WTC11 (cell line): ENCODE measurements around the gene PPP1R16B. TPM values are rescaled to one million over a fixed set of nuclear protein-coding genes. Genes with fewer than 3 reads are reported as not detected.

Experiments
- ATAC-seq: fragments of 200-7000 bp; cut with Tn5 transposase; 2 replicates; pipeline ENCODE4 v1.10.0; 2021; ENCODE audit warnings: mild to moderate bottlenecking, moderate library complexity
- CTCF ChIA-PET: fragments of 300-600 bp; sonication (Branson Sonifier 250); formaldehyde crosslinking; loops from one replicate; lab custom pipeline; 2021; ENCODE audit warnings: antibody characterized with exemption; lab: Charles Lee
- POLR2A ChIA-PET: fragments of 350-600 bp; sonication (Branson Sonifier 250); formaldehyde crosslinking; loops from one replicate; lab custom pipeline; 2021; ENCODE audit warnings: antibody characterized with exemption; lab: Charles Lee
- DNase-seq: peaks from one replicate; pipeline ENCODE4 v3.0.0; 2021; ENCODE audit warnings: low spot score
- H3K27ac Mint-ChIP-seq: 2 replicates; pipeline ENCODE4 v1.8.0; 2021; ENCODE audit warnings: mixed read lengths
- H3K27me3 Mint-ChIP-seq: 2 replicates; pipeline ENCODE4 v1.8.0; 2021; ENCODE audit warnings: low read depth, mild to moderate bottlenecking, moderate library complexity, mixed read lengths
- H3K36me3 Mint-ChIP-seq: 2 replicates; pipeline ENCODE4 v1.8.0; 2021; ENCODE audit warnings: mixed read lengths
- H3K4me1 Mint-ChIP-seq: 2 replicates; pipeline ENCODE4 v1.8.0; 2022; ENCODE audit warnings: mixed read lengths
- H3K4me3 Mint-ChIP-seq: 2 replicates; pipeline ENCODE4 v1.8.0; 2021; ENCODE audit warnings: mild to moderate bottlenecking, moderate library complexity, mixed read lengths
- H3K9me3 Mint-ChIP-seq: 2 replicates; pipeline ENCODE4 v1.8.0; 2021; ENCODE audit warnings: mixed read lengths
- ESRRA ChIP-seq: sonication (generic); formaldehyde crosslinking; IDR thresholded peaks from 2 replicates; pipeline ENCODE4 v1.8.1; 2022; ENCODE audit warnings: mild to moderate bottlenecking, missing genetic modification reagents, borderline replicate concordance
- GABPB1 ChIP-seq: sonication (generic); formaldehyde crosslinking; IDR thresholded peaks from 2 replicates; pipeline ENCODE4 v1.8.1; 2023; ENCODE audit warnings: mild to moderate bottlenecking, missing genetic modification reagents
- MXD4 ChIP-seq: fragments of 250-450 bp; sonication (Bioruptor Pico); IDR thresholded peaks from 2 replicates; pipeline ENCODE4 v1.8.0; 2021; ENCODE audit warnings: mild to moderate bottlenecking, moderate library complexity, borderline replicate concordance
- MYBL2 ChIP-seq: sonication (generic); formaldehyde crosslinking; IDR thresholded peaks from 2 replicates; pipeline ENCODE4 v1.8.1; 2023; ENCODE audit warnings: mild to moderate bottlenecking, moderate library complexity, missing genetic modification reagents
- SMAD3 ChIP-seq: sonication (generic); formaldehyde crosslinking; IDR thresholded peaks from 2 replicates; pipeline ENCODE4 v1.8.0; 2022; ENCODE audit warnings: missing genetic modification reagents, mild to moderate bottlenecking, borderline replicate concordance
- SOX15 ChIP-seq: fragments of 250-450 bp; sonication (Bioruptor Pico); IDR thresholded peaks from 2 replicates; pipeline ENCODE4 v1.9.0; 2021; ENCODE audit warnings: mild to moderate bottlenecking
- ZNF121 ChIP-seq: sonication (generic); formaldehyde crosslinking; IDR thresholded peaks from 2 replicates; pipeline ENCODE4 v1.8.0; 2023; ENCODE audit warnings: missing genetic modification reagents
- ZNF138 ChIP-seq: sonication (generic); formaldehyde crosslinking; conservative IDR thresholded peaks from 2 replicates; pipeline ENCODE4 v1.8.1; 2022; ENCODE audit warnings: mild to moderate bottlenecking, moderate library complexity, missing genetic modification reagents
- ZNF263 ChIP-seq: sonication (generic); formaldehyde crosslinking; IDR thresholded peaks from 2 replicates; pipeline ENCODE4 v1.8.1; 2022; ENCODE audit warnings: low read depth, mild to moderate bottlenecking, moderate library complexity, missing genetic modification reagents
- ZNF416 ChIP-seq: fragments of 250-450 bp; sonication (Bioruptor Pico); IDR thresholded peaks from 2 replicates; pipeline ENCODE4 v1.9.0; 2021; ENCODE audit warnings: mild to moderate bottlenecking, inconsistent platforms
- ZNF423 ChIP-seq: fragments of 250-450 bp; sonication (Bioruptor Pico); IDR thresholded peaks from 2 replicates; pipeline ENCODE4 v2.1.2; 2022; ENCODE audit warnings: mild to moderate bottlenecking, moderate library complexity
- total RNA-seq: library from RNA; stranded (reverse); gene quantifications from 3 replicates; pipeline ENCODE4 v1.2.3, GENCODE V29; 2021
- TF ChIP-seq, protein P1 (sequence below): sonication (generic); formaldehyde crosslinking; IDR thresholded peaks from 2 replicates; pipeline ENCODE4 v1.8.1; 2023; ENCODE audit warnings: mild to moderate bottlenecking, missing genetic modification reagents
- TF ChIP-seq, protein P2 (sequence below): fragments of 250-450 bp; sonication (Bioruptor Pico); conservative IDR thresholded peaks from 2 replicates; pipeline ENCODE4 v1.9.0; 2021; ENCODE audit warnings: mild to moderate bottlenecking
- TF ChIP-seq, protein P3 (sequence below): sonication (generic); formaldehyde crosslinking; IDR thresholded peaks from 2 replicates; pipeline ENCODE4 v1.8.0; 2022; ENCODE audit warnings: mild to moderate bottlenecking, missing genetic modification reagents
- TF ChIP-seq, protein P4 (sequence below): sonication (generic); formaldehyde crosslinking; IDR thresholded peaks from 2 replicates; pipeline ENCODE4 v1.8.1; 2022; ENCODE audit warnings: low read depth, missing genetic modification reagents, borderline replicate concordance

Gene PPP1R16B
- total RNA-seq, 1 experiment from 2014 or later: 12.0 TPM

DNA sequence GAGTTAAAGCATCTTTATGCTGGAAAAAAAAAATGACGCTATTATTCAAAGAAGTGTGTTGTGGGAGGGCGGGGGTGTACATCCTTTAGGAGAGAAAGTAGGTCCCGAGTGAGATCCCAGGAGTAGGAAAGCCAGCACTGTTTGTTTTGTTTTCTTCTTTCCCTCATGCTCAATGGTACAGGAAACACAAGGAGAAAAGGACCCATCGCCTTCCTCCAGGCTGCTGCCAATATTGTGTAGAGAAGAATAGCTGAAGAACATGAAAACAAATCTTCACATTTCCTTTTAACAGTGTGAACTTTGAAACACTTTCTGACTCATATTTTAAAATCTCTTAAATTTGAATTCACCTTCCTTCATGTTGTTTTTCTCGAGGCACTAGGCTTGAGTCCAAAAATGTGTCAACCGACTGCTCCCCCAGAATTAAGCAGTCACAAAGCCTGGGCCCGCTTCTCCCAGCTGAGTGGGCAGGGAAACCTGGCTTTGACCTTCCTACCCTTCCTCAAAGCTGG, 22.3 kb downstream of the PPP1R16B start:
- POLR2A ChIA-PET: no interaction called here
- no peak for TF ChIP-seq SOX15 (CRISPR knock-in tag)
- TF ChIP-seq GABPB1 (CRISPR knock-in tag): no peak
- TF ChIP-seq ZNF263 (CRISPR knock-in tag): no peak
- no peak for TF ChIP-seq ZNF121 (CRISPR knock-in tag)
- no peak for TF ChIP-seq MYBL2 (CRISPR knock-in tag)
- TF ChIP-seq, protein P1, sequence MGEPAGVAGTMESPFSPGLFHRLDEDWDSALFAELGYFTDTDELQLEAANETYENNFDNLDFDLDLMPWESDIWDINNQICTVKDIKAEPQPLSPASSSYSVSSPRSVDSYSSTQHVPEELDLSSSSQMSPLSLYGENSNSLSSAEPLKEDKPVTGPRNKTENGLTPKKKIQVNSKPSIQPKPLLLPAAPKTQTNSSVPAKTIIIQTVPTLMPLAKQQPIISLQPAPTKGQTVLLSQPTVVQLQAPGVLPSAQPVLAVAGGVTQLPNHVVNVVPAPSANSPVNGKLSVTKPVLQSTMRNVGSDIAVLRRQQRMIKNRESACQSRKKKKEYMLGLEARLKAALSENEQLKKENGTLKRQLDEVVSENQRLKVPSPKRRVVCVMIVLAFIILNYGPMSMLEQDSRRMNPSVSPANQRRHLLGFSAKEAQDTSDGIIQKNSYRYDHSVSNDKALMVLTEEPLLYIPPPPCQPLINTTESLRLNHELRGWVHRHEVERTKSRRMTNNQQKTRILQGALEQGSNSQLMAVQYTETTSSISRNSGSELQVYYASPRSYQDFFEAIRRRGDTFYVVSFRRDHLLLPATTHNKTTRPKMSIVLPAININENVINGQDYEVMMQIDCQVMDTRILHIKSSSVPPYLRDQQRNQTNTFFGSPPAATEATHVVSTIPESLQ (CRISPR knock-in tag): no peak
- TF ChIP-seq, protein P2, sequence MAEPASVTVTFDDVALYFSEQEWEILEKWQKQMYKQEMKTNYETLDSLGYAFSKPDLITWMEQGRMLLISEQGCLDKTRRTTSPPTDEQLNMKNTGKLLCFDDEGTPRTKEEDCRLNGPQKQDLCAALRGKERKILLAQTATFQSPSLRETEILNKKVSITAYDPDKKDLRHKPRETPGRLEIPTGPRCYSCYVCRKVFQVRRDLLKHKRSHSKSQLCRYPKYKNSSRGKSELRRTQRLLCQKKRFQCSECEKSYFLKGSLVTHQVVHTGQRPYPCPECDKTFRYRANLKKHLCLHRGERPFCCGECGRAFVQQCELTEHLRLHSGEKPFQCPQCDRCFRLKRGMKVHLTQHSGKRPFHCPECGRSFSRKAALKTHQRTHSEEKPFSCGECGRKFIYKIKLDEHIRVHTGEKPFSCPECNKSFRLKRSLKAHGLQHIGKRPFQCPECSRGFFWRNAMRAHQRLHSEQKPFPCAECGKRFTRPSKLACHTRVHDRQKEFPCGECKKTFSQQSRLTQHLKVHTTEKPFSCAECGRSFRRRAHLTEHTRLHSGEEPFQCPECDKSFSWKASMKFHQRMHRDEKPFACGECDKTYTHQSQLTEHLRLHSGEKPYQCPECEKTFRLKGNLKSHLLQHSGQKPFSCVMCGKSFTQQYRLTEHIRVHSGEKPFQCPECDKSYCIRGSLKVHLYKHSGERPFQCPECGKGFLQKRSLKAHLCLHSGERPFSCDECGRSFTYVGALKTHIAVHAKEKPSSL (CRISPR knock-in tag): no peak
- TF ChIP-seq ESRRA (CRISPR knock-in tag): no peak
- no peak for TF ChIP-seq SMAD3 (CRISPR knock-in tag)
- CTCF ChIA-PET: interaction anchor here (0.9 kb wide), 1 partner anchor 38 kb away, joined by 3 read pairs; no protein-coding TSS in a partner anchor
- ATAC-seq: no peak
- no peak for DNase-seq
- no peaks in the 10 kb centered on the region for H3K27me3 Mint-ChIP-seq
- H3K4me1 Mint-ChIP-seq: peaks cover 34% of the 10 kb centered on the region
- H3K36me3 Mint-ChIP-seq: no peaks in the 10 kb centered on the region
- peak overlapping the region; percentile 65 for H3K27ac Mint-ChIP-seq
- no peak overlapping the region for H3K4me3 Mint-ChIP-seq
- H3K9me3 Mint-ChIP-seq: no peaks in the 10 kb centered on the region

DNA sequence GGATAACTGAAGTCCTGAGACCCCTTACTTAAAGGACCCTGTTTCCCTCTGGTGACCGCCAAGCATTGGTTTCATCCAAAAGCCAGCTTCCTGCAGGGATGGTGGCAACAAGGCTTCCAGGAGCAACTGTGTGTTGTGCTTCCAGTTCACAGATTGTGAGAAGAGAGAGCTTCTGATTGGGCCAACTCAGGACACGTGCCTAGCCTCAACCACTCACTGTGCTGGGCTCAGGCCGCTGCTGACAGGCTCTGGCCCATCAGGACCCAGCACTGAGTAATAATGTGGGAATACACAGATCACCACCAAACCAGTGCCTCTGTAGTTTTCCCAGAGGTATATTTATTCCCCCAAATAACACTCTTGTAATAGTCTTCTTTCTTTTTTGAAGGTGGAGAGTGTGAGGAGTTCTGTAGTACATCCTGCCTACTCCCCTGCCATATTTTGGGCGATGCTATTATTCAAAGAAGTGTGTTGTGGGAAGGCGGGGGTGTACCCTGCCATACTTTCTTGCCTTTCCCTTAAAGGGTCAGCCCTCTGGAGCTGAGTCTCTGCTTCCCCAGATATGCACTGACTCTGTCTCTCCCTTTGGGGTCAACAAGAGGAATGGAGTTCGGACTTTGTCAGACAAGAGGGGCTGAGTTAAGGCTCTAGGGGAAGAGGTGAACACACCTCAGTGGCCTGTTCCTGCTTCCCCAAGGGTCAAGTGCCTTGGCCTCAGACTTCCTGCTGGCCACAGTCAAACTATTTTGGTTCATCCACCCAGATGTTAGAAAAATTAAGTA, 23.2 kb downstream of the PPP1R16B start:
- ChIA-PET POLR2A (no interaction called here), CTCF (interaction anchor here (0.9 to 1.5 kb wide), 2 partner anchors 32 to 39 kb away, joined by 3 to 4 read pairs; no protein-coding TSS in a partner anchor)
- peaks cover 43% of the 10 kb centered on the region for H3K4me1 Mint-ChIP-seq
- H3K27ac Mint-ChIP-seq: no peak overlapping the region
- no peaks in the 10 kb centered on the region for H3K27me3 Mint-ChIP-seq
- TF ChIP-seq, protein P3, sequence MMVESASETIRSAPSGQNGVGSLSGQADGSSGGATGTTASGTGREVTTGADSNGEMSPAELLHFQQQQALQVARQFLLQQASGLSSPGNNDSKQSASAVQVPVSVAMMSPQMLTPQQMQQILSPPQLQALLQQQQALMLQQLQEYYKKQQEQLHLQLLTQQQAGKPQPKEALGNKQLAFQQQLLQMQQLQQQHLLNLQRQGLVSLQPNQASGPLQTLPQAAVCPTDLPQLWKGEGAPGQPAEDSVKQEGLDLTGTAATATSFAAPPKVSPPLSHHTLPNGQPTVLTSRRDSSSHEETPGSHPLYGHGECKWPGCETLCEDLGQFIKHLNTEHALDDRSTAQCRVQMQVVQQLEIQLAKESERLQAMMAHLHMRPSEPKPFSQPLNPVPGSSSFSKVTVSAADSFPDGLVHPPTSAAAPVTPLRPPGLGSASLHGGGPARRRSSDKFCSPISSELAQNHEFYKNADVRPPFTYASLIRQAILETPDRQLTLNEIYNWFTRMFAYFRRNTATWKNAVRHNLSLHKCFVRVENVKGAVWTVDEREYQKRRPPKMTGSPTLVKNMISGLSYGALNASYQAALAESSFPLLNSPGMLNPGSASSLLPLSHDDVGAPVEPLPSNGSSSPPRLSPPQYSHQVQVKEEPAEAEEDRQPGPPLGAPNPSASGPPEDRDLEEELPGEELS (CRISPR knock-in tag): no peak
- TF ChIP-seq, protein P4, sequence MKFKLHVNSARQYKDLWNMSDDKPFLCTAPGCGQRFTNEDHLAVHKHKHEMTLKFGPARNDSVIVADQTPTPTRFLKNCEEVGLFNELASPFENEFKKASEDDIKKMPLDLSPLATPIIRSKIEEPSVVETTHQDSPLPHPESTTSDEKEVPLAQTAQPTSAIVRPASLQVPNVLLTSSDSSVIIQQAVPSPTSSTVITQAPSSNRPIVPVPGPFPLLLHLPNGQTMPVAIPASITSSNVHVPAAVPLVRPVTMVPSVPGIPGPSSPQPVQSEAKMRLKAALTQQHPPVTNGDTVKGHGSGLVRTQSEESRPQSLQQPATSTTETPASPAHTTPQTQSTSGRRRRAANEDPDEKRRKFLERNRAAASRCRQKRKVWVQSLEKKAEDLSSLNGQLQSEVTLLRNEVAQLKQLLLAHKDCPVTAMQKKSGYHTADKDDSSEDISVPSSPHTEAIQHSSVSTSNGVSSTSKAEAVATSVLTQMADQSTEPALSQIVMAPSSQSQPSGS (CRISPR knock-in tag): no peak
- TF ChIP-seq ZNF416 (CRISPR knock-in tag) (no peak), ZNF423 (CRISPR knock-in tag) (no peak), ZNF138 (no peak), MXD4 (no peak)
- H3K4me3 Mint-ChIP-seq: no peak overlapping the region
- H3K9me3 Mint-ChIP-seq: no peaks in the 10 kb centered on the region
- DNase-seq (no peak), ATAC-seq (no peak)
- H3K36me3 Mint-ChIP-seq: no peaks in the 10 kb centered on the region
